Natural killer cell (primary cell): Measurements from ENCODE around the gene SPSB4. TPM values are rescaled to one million over a fixed set of nuclear protein-coding genes. Genes with fewer than 3 reads are reported as not detected.

Experiments used
- ATAC-seq, 3 donors: fragments of 150-1000 bp in 2 of 3; fragments of 200-7000 bp in 1 of 3; cut with Tn5 transposase; 1 replicate in 1 of 3; 2 replicates in 2 of 3; pipeline ENCODE4 v1.10.0; 2021; ENCODE audit warnings: mild to moderate bottlenecking in 2 of 3, moderate library complexity in 2 of 3
- DNase-seq, 2 donors: peaks; one replicate each; pipeline versions ENCODE4 v3.0.0 to v3.0.0-alpha.2; 2013 to 2021; ENCODE audit warnings: mixed read lengths in 1 of 2
- H3K27ac ChIP-seq: one replicate; pipeline ENCODE4 v1.5.1; 2013; ENCODE audit warnings: mild to moderate bottlenecking, low read length
- H3K27me3 ChIP-seq: one replicate; pipeline ENCODE4 v1.6.1; 2013; ENCODE audit warnings: low read length; ENCODE audit not compliant: control insufficient read depth, insufficient read depth
- H3K36me3 ChIP-seq: one replicate; pipeline ENCODE4 v1.6.1; 2013; ENCODE audit warnings: low read length; ENCODE audit not compliant: control insufficient read depth, insufficient read depth
- H3K4me1 ChIP-seq: one replicate; pipeline ENCODE4 v1.6.1; 2013; ENCODE audit warnings: low read length; ENCODE audit not compliant: control insufficient read depth, insufficient read depth
- H3K4me3 ChIP-seq: one replicate; pipeline ENCODE4 v1.5.1; 2013; ENCODE audit warnings: low read length
- H3K9me3 ChIP-seq: one replicate; pipeline ENCODE4 v1.6.1; 2013; ENCODE audit warnings: low read length; ENCODE audit not compliant: control insufficient read depth, insufficient read depth
- H3K27ac Mint-ChIP-seq, 2 donors: one replicate each; pipeline ENCODE4 v1.8.0; 2022; ENCODE audit warnings: mild to moderate bottlenecking in 2 of 2, mixed read lengths in 2 of 2, moderate library complexity in 1 of 2
- H3K27me3 Mint-ChIP-seq, 2 donors: one replicate each; pipeline ENCODE4 v1.8.0; 2022; ENCODE audit warnings: low read depth in 2 of 2, mixed read lengths in 2 of 2
- H3K36me3 Mint-ChIP-seq: one replicate; pipeline ENCODE4 v1.8.0; 2022; ENCODE audit warnings: mixed read lengths
- H3K4me1 Mint-ChIP-seq, 2 donors: one replicate each; pipeline ENCODE4 v1.8.0; 2022; ENCODE audit warnings: mixed read lengths in 2 of 2
- H3K4me3 Mint-ChIP-seq: one replicate; pipeline ENCODE4 v1.8.0; 2022; ENCODE audit warnings: mild to moderate bottlenecking, moderate library complexity, mixed read lengths
- H3K9me3 Mint-ChIP-seq, 2 donors: one replicate each; pipeline ENCODE4 v1.8.0; 2022; ENCODE audit warnings: mixed read lengths in 2 of 2
- WGBS: methylation state at CpG from one replicate; pipeline ENCODE4 v1.1.7; 2013; ENCODE audit warnings: missing lambda C conversion rate; ENCODE audit not compliant: insufficient coverage; 5-methylcytosine and 5-hydroxymethylcytosine counted together
- intact Hi-C: fragments of 100-400 bp; cut with micrococcal nuclease; formaldehyde crosslinking; loops from one replicate; pipeline ENCODE4 v1.14.2; 2022
- total RNA-seq, 4 donors: library from RNA; stranded (reverse); fragments of 120-200 nt in 1 of 4; gene quantifications; one replicate each; pipeline versions ENCODE4 v1.2.3 to v1.2.4, GENCODE V29; 2013 to 2022
- TF ChIP-seq, protein P1 (sequence below): fragments of 200-600 bp; IDR thresholded peaks from one replicate; pipeline ENCODE4 v1.8.0; 2022; ENCODE audit warnings: antibody characterized with exemption

SPSB4 gene
- total RNA-seq, 3 donors from 2014 or later (not counting 1 experiment from before 2014, with no cell fraction given): not detected

DNA sequence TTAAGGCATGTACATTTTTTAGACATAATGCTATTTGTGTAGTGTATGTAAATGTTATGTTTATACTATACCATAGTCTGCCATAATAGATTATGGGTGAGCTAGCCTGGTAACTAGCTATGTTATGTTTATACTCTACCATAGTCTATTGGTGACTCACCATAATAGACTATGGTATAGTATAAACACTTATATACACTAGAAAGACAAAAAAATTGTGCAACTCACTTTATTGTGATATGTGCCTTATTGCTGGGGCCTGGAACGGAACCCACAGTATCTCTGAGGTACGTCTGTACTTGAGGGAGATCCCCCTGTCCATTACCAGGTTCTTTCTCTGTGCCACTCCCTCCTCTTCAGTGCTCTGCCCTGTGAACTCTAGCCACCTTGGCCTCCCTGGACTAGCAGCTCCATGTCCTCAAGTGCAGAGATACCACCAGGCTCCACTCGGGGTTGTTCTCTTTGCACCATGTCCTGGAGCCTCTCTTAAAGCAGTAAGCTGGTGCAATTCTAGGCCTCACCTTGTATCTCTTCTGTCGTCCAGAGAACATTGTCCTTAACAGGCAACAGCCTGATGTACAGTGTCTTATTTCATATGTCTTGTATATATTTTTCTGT lies 119.6 kb downstream of the SPSB4 start:
- no peak for DNase-seq
- no peak for ATAC-seq
- Histone ChIP-seq H3K27me3 (peaks cover 3% of the 10 kb centered on the region), H3K36me3 (no peaks in the 10 kb centered on the region), H3K9me3 (no peaks in the 10 kb centered on the region), H3K27ac (no peak overlapping the region), H3K4me1 (no peaks in the 10 kb centered on the region), H3K4me3 (no peak overlapping the region)
- H3K36me3 Mint-ChIP-seq: no peaks in the 10 kb centered on the region
- no peak overlapping the region for H3K4me3 Mint-ChIP-seq
- TF ChIP-seq, protein P1, sequence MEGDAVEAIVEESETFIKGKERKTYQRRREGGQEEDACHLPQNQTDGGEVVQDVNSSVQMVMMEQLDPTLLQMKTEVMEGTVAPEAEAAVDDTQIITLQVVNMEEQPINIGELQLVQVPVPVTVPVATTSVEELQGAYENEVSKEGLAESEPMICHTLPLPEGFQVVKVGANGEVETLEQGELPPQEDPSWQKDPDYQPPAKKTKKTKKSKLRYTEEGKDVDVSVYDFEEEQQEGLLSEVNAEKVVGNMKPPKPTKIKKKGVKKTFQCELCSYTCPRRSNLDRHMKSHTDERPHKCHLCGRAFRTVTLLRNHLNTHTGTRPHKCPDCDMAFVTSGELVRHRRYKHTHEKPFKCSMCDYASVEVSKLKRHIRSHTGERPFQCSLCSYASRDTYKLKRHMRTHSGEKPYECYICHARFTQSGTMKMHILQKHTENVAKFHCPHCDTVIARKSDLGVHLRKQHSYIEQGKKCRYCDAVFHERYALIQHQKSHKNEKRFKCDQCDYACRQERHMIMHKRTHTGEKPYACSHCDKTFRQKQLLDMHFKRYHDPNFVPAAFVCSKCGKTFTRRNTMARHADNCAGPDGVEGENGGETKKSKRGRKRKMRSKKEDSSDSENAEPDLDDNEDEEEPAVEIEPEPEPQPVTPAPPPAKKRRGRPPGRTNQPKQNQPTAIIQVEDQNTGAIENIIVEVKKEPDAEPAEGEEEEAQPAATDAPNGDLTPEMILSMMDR: no peak
- H3K4me1 Mint-ChIP-seq: no peaks in the 10 kb centered on the region
- intact Hi-C loops: no loop called here
- WGBS: 85% methylated on average over 4 of the region's 4 CpGs
- no peaks in the 10 kb centered on the region for H3K9me3 Mint-ChIP-seq
- no peak overlapping the region for H3K27ac Mint-ChIP-seq
- H3K27me3 Mint-ChIP-seq: peaks cover 6 to 46% of the 10 kb centered on the region in 2 donors

DNA sequence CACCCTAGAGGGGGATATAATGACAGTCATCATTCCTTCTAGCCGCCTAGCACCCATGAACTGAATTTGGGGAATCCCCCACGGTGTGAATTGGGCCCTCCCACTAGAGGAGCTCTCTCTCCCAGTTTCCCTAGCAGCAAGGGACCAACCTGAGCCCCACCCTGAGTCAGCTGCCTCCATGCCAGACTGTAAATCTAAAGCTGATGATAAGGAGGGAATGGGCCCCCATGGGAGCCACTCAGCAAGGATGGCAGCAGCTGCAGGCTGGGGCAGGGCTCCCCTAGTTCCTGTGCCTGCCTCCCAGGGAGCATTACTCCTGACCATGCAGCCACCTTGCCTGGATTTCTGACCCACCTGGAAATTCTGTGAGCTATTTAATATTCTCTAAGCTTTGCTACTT lies 123.5 kb downstream of the SPSB4 start:
- H3K27me3 Mint-ChIP-seq: peaks cover 21 to 34% of the 10 kb centered on the region in 2 donors
- no peak overlapping the region for H3K4me3 ChIP-seq
- 54% methylated on average over 2 of the region's 2 CpGs for WGBS
- no peaks in the 10 kb centered on the region for H3K4me1 ChIP-seq
- H3K4me1 Mint-ChIP-seq: no peaks in the 10 kb centered on the region
- DNase-seq (no peak), ATAC-seq (no peak)
- H3K27ac ChIP-seq: no peak overlapping the region
- H3K36me3 ChIP-seq: no peaks in the 10 kb centered on the region
- H3K9me3 ChIP-seq: no peaks in the 10 kb centered on the region
- TF ChIP-seq, protein P1: no peak
- no peak overlapping the region for H3K27ac Mint-ChIP-seq
- no peaks in the 10 kb centered on the region for H3K9me3 Mint-ChIP-seq
- no peaks in the 10 kb centered on the region for H3K36me3 Mint-ChIP-seq
- peaks cover 3% of the 10 kb centered on the region for H3K27me3 ChIP-seq
- intact Hi-C loops: no loop called here
- H3K4me3 Mint-ChIP-seq: no peak overlapping the region

GRCh38 chr3:141176775-141177174 lies 125.6 kb downstream of the SPSB4 start:
- Histone ChIP-seq H3K4me3 (no peak overlapping the region), H3K9me3 (no peaks in the 10 kb centered on the region), H3K27ac (no peak overlapping the region), H3K4me1 (no peaks in the 10 kb centered on the region), H3K36me3 (no peaks in the 10 kb centered on the region), H3K27me3 (peaks cover 3% of the 10 kb centered on the region)
- H3K4me1 Mint-ChIP-seq: no peaks in the 10 kb centered on the region
- no peak for DNase-seq
- peaks cover 18 to 27% of the 10 kb centered on the region in 2 donors for H3K27me3 Mint-ChIP-seq
- H3K36me3 Mint-ChIP-seq: no peaks in the 10 kb centered on the region
- H3K9me3 Mint-ChIP-seq: no peaks in the 10 kb centered on the region
- TF ChIP-seq, protein P1: no peak
- ATAC-seq: no peak
- no peak overlapping the region for H3K27ac Mint-ChIP-seq
- H3K4me3 Mint-ChIP-seq: no peak overlapping the region
- intact Hi-C loops: no loop called here

DNA sequence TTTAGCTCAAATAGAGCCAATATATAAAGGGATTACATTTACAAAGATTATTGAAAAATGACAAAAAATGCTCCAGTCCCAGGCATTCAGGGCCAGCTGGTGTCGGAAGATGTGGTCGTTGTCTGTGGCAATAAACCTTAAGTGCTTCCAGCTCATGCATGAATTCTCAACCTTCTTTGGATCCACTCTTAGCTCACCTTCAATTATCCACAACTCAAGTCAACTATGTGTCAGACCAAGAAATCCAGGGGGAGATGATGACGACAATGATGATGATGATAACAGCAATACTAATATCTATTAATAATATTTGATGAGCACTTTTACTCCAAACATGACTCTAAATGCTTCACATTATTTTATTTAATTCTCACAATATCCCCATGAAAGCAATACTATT lies 126.9 kb downstream of the SPSB4 start:
- no peaks in the 10 kb centered on the region for H3K4me1 ChIP-seq
- H3K36me3 ChIP-seq: no peaks in the 10 kb centered on the region
- Mint-ChIP-seq H3K4me1 (no peaks in the 10 kb centered on the region), H3K36me3 (no peaks in the 10 kb centered on the region), H3K27ac (no peak overlapping the region), H3K4me3 (no peak overlapping the region), H3K27me3 (peaks cover 20 to 27% of the 10 kb centered on the region in 2 donors), H3K9me3 (no peaks in the 10 kb centered on the region)
- 95% methylated on average over 2 of the region's 3 CpGs for whole genome bisulfite sequencing
- ATAC-seq (no peak), DNase-seq (no peak)
- no peak overlapping the region for H3K27ac ChIP-seq
- TF ChIP-seq, protein P1: no peak
- no peaks in the 10 kb centered on the region for H3K9me3 ChIP-seq
- H3K4me3 ChIP-seq: no peak overlapping the region
- no peaks in the 10 kb centered on the region for H3K27me3 ChIP-seq
- intact Hi-C loops: no loop called here
